Stimulated activated CD4-positive, alpha-beta T cell treated with anti-CD3 and anti-CD28 coated beads, TNF-alpha, amount 100 ng/mL, for 48 hours (primary cell): ENCODE data around the gene PYDC1.
"Not testable (repeated sequence)": the region's sequence is repeated elsewhere in the genome, so short reads cannot be mapped to it uniquely, and the experiment has no call there.

ENCODE experiments used
- DNase-seq, 3 donors: peaks; one replicate each; pipeline ENCODE4 v3.0.0-alpha.2; 2020; ENCODE audit warnings: low read depth in 3 of 3

Gene PYDC1

DNA sequence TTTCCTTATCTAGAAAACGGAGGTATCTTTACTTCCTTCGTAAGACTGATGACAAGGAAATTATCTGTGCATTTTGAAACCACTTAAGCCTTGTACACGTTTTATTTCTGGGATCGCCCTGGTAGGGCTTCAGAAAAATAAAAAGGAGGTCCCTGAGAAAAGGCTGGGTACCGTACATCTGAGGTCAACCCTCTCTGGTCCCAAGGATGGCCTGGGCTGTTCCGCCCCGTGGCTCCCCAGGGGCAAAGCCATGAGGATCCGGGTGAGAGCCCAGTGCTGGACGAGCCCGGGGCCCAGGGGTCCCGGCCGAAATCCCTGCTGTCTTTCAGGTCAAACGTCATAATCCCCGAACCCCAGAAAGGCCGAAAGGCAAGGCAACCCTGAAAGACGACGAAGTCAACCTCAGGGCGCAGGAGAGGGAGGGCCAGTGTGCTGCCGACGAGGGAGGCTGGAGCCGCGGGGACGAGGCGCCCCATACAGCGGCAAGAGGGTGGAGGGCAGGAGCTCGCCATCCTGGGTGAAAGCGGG is 37.7 kb downstream of the PYDC1 start:
- no peak for DNase-seq

DNA sequence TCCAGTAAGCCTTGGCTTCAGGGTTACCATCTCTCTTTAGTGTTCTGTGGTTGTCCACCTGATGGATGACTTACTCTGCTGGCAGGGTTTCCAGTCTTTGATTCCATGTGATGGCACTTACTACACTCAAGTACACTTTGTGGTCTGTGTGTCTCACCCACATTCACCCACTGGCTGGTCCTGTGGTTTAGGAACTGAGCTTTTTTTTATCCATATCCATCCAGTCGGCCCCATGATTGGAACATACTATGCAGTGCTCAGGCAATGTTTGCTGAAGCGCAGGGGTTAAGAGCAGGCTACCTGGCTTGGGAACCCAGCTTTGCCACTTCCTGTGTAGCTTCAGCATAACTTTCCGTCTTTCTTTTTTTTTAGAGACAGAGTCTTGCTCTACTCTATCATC is 39.8 kb downstream of the PYDC1 start:
- peak in 1 of 3 donors; percentile 35 for DNase-seq

DNA sequence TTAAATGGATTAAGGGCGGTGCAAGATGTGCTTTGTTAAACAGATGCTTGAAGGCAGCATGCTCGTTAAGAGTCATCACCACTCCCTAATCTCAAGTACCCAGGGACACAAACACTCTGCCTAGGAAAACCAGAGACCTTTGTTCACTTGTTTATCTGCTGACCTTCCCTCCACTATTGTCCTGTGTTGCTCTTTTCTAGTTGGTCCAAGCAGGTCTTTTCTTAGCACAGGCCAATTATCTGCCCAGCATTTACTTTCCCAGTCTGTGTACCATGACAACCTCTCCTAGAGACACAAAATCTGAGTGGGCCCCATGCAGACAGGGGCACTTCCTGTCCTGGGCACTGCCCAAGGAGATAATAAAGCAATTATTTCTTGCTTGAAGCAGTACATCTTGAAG is 46.9 kb downstream of the PYDC1 start:
- DNase-seq, result not testable (repeated sequence)

DNA sequence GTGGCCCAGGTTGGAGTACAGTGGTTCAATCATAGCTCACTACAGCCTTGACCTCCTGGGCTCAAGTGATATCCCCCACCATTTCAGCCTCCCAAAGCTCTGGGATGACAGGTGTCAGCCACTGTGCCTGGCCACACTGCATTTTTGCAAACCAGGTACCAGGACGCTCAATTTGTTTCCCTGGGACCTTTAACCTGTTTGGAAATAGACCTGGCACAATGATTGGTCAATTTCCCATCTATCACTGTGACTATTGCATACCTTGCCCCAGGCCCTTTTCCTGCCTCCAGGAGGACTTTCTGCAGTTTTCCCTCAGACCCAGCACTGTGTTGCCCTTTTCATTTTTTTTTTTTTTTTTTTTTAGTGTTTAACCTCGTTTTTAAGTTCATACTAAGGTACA is 48.1 kb downstream of the PYDC1 start:
- DNase-seq, result no peak

DNA sequence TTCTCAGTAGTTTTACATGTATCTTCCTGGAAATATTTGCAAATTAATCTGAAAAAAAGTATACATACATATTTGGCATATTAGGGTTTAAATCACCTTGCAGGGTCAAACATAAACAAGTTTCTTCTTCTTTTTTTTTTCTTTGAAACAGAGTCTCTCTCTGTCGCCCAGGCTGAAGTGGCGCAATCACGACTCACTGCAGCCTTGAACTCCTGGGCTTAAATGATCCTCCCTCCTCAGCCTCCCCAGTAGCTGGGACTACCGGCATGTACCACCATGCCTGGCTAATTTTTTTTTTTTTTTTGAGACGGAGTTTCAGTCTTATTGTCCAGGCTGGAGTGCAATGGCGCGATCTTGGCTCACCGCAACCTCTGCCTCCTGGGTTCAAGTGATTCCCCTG is 49.6 kb downstream of the PYDC1 start:
- DNase-seq, result no peak
